NCI-H2171 (cell line): ENCODE data around the gene CETP.
"Not testable (repeated sequence)": the region's sequence is repeated elsewhere in the genome, so short reads cannot be mapped to it uniquely, and the experiment has no call there.

ENCODE experiments used
- DNase-seq: peaks from one replicate; lab custom pipeline; 2025; lab: John Stamatoyannopoulos, UW

The CETP gene

DNA sequence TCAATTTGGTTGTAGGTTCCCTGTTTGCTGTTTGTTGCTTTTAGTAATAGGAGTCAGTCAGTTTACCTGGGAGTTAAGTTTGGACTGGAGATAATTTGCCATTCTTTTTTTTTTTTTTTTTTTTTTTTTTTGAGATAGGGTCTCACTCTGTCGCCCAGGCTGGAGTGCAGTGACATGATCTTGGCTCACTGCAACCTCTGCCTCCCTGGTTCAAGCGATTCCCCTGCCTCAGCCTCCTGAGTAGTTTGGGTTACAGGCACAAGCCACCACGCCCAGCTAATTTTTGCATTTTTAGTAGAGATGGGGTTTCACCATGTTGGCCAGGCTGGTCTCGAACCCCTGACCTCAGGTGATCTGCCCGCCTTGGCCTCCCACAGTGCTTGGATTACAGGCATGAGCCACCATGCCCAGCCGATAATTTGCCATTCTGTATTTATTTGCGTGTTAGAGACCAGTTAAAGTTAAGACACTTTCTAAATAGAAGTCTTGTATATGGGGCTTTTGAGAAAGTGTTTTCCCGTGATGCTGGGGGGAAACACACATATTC lies 27.1 kb upstream of the CETP start:
- not testable (repeated sequence) for DNase-seq

DNA sequence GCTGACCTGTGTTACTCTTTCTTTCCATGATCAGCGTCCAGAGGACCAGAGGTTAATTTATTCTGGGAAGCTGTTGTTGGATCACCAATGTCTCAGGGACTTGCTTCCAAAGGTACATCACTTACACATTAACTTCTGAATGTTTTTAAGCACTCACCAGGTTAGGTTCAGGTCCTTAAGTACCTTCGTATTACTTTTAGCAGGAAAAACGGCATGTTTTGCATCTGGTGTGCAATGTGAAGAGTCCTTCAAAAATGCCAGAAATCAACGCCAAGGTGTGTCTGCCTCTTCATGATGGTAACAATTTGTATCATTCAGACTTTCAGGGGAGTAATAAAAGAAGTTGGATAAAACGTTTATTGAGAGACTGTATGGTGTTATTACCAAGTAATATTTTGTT lies 26.5 kb upstream of the CETP start:
- DNase-seq, result no peak

- no peak for DNase-seq
These were observed 25.3 kb upstream of the CETP start for GRCh38 chr16:56936491-56936890.

DNA sequence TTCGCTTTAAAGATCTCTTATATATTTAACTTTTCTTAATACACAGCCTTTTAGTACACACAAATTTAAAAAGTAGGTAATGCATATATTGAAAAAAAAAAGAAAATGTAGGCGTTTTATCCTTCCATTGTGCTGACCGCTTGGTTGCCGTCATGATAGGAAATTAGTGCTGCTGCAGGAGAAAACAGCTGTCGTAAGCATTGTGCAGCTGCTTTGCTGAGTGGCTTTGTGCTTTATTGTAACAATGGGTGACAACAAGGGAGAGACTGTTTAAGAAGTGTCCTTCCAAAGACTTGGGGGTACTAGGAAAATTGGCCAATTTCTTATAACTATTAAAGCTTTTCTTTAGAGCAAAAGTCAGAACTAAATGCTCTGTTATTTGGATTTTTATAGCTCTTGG lies 24.8 kb upstream of the CETP start:
- no peak for DNase-seq

GRCh38 chr16:56938664-56939513 lies 22.9 kb upstream of the CETP start:
- no peak for DNase-seq

DNA sequence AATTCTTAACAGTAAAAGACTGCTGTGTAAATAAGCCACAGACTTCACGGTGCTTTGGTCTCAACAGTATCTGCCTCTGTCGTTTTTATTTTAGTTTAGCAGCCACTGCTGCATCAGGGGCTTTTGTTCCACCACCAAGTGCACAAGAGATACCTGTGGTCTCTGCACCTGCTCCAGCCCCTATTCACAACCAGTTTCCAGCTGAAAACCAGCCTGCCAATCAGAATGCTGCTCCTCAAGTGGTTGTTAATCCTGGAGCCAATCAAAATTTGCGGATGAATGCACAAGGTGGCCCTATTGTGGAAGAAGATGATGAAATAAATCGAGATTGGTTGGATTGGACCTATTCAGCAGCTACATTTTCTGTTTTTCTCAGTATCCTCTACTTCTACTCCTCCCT lies 21.9 kb upstream of the CETP start:
- DNase-seq, result no peak

- DNase-seq, result no peak
These were observed 20.7 kb upstream of the CETP start for GRCh38 chr16:56941092-56941491.

GRCh38 chr16:56941856-56942331 lies 19.9 kb upstream of the CETP start:
- no peak for DNase-seq

- DNase-seq, result no peak
These were observed 17.9 kb upstream of the CETP start for GRCh38 chr16:56943761-56944375.

DNA sequence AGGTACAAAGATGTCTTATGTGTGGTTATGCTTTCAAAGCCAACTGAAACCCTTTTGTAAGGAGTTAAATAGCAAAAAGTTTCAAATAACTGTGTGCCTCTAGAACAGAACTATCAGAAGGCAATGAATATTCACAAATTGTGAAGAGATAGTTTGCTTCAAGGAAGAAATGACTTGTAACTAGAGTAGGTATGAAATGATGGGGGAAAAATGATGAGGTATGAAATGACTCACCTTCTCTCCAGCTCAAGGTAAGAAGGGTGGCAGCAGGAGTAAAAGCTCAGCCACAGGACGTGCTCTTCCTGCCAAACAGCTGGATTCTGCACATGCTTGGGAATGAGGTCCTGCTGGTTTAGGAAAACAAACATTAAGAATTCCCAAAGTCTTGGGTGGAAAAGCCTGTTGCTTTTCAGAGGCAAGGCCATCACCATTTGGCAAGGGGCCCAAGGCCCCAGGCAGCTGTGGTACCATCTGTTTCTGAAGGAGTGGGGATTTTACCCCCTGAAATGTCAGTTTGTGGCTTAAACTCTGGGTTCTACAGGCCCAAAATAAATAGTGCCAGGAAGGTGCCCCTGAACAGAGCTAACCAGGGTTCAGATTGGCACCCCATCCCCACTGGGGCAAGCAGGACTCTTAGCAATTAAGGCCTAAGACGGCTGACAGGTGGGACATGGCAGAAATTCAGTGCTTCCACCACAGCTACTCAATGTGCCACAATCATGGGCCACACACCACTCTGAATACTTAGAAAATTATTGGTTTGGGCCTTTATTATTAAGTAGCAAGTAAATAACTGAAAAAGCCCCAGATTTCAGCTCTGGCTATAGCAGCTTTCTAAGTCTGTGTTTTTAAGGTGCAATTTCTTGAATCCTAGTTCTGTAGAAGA lies 16.6 kb upstream of the CETP start:
- DNase-seq, result no peak

DNA sequence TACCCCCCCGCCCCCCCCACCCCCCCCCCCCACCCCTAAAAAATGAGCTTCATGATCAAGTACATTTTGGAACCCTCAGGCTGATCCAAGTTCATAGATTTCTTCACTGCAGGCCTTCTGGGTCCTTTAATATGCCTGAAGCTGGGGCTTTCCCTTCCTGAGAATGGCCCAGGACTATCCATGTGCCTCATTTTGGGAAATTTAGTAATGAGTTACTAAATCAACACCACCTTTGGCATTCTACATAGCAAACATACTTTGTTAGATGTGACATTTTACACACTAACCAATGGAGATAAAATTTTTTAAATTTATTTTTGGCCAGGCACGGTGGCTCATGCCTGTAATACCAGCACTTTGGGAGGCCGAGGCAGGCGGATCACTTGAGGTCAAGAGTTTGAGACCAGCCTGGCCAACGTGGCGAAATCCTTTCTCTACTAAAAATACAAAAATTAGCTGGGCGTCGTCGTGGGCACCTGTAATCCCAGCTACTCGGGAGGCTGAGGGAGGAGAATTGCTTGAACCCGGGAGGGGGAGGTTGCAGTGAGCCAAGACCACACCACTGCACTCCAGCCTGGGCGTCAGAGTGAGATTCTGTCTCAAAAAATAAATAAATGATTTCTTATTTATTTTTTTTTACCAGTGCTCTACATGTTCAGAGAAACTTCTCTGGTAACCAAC lies 15.8 kb upstream of the CETP start:
- DNase-seq, result no peak

DNA sequence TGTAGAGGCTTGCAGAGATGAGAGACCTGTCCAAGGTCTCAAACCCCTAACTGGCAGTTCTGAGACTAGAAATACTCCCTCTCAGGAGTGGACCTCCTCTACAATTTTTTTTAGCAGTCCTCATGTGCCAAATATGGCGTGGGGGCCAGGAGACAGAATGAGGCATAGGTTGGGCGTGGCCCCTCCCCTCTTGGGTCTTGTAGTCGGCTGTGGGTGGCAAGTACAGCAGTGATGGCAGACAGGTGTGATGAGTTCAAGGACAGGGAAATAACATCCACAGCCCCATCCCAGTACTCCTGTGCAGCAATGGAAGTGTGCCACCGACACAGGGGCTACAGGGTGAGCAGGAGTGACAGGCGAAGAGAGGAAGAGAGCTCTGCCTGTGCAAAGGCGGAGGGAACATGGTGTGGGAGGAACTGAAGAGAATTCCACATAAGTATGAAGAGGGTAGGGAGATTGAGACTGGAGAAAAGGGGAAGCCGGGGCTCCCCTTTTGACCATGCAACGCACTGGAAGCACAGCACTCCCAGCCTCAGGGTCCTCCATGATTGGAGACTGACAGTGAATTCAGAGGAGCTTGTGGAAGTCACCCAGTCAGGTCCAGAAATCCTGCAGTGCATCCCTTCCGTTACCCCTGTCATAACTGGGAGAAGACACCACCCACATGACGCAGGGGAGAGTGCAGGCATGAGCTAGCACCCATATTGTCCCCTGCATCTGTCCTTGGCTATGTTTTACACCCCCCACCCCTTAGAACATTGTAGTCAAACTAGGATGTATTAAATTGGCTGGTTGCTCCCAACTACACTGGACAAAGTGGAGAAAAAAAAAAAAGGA lies 14.8 kb upstream of the CETP start:
- DNase-seq, result no peak

GRCh38 chr16:56947604-56947995 lies 14.2 kb upstream of the CETP start:
- DNase-seq, result no peak

GRCh38 chr16:56948234-56948633 lies 13.5 kb upstream of the CETP start:
- DNase-seq, result no peak

DNA sequence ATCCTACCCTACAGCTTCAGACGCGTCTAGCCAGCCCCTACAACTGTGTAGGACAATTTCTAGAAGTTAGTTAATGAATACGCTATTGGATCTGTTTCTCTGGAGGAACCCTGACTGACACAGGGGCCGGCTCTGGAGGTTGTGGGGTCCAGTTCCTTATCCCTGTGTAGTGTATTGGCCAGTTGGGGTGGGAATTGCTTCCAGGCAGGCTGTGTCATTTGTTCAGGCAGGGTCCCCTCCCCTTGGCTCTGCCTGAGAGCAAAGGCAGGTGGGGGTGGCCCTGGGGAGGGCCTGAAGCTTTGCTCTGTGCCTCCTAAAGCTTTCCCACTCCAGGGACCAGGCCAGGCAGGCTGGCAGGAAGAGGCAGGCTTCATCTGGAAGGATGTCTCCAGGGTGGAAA lies 11.7 kb upstream of the CETP start:
- DNase-seq, result no peak

GRCh38 chr16:56950455-56950854 lies 11.3 kb upstream of the CETP start:
- no peak for DNase-seq

GRCh38 chr16:56950881-56951771 lies 10.6 kb upstream of the CETP start:
- DNase-seq, result no peak

DNA sequence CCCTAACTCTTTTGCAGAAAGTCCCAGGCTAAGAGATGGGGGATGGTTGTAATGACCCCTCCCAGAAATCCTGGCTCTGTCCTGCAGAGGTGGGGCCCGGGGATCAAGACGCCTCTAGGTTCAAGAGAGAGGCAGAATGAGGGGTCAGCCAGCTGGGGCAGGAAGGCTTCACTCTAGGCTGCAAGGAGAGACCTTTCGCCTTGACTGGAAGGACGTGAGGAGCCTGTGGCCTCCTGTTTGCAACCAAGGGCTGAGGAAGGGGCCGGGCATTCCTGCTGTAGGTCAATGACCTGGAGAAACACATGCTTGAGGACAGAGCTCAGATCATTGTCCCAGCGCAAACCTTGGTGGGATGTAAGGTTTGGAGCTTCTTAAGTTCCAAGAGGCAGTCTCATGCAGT lies 8.7 kb upstream of the CETP start:
- no peak for DNase-seq

DNA sequence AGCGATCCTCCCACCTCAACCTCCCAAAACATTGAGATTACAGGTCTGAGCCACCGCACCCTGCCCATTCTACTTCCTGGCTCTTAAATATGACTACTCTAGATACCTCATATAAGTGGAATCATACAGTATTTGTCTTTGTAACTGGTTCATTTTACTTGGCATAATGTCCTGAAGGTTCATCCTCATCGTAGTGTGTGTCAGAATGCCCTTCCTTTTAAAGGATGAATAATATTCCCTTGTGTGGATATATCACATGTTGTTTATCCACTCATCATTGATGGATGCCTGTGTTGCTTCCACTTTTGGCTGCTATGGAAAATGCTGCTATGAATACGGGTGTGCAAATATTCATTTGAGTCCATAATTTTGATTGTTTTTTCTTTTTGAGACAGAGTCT lies 5.7 kb upstream of the CETP start:
- no peak for DNase-seq

DNA sequence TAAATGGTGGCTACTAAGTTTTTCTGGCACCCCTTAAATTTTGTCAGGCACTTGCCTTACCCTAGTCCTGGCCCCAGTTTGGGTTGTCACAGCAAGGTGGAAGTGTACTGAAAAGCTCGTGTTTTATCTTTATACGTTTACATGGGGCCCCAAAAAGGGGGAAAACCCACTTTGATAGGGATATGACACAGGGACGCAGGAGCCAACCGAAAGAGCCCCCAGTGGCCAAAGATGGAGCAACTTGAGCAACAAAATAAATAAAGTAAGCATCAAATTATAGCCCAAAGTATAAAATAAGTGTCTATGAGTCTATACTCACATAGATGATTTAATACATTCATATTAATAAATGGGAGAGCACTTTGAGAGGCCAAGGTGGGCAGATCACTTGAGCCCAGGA lies 5.0 kb upstream of the CETP start:
- DNase-seq, result no peak
